Fibroblast of peridontal ligament (primary cell): ENCODE data around the gene CTIF.
"Not testable (repeated sequence)": the region's sequence is repeated elsewhere in the genome, so short reads cannot be mapped to it uniquely, and the experiment has no call there.

Experiments used
- DNase-seq: peaks from one replicate; pipeline ENCODE4 v3.0.0-alpha.2; 2010; ENCODE audit errors: extremely low read depth

CTIF gene

DNA sequence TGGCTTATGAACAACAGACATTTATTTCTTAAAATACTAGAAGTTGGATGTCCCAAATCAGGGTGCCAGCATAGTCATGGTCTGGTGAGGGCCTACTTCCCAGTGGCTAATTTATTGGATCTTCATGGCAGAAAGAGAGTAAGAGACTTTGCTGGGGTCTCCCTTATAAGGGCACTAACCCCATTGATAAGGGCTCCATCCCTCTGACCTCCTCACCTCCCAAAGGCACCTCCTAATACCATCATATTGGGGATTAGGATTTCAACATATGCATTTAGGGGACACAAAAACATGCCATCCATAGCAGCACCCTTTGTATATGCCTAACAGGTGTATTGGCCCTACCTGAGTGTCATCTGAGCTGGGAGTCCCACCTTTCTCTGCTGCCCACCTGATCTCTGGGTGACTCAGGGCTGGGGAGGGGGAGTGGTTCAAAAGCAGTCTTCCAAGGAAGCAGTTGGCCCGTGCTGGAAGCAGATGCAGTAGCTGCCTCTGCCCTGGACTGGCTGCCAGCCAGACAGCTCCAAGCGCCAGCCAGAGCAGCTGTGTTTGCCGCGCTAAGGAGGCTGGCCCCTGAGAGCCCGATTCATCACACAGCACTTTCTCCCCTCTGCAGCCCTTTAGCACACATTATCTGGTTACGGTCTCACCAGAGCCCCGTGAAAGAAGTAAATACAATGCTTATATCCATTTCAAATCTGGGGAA is 327.4 kb downstream of the CTIF start:
- peak; percentile 76 for DNase-seq

DNA sequence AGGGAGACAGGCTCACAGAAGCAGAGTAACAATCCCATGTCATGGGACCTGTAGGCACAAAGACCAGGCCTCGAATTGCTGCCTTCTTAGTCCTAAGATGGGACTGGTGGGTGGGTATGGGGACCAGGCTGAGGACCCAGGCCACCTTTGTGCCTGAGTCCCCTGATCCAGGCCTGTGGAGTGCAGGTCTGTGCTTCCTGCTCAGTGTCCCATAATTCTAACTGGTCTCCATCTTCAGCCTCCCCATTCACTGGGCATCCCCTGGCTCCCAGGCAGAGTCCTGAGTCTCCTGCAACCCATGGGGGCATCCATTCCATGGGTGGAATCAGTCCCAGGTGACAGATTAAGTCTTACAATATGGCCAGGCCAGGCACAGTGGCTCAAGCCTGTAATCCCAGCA is 328.0 kb downstream of the CTIF start:
- no peak for DNase-seq

DNA sequence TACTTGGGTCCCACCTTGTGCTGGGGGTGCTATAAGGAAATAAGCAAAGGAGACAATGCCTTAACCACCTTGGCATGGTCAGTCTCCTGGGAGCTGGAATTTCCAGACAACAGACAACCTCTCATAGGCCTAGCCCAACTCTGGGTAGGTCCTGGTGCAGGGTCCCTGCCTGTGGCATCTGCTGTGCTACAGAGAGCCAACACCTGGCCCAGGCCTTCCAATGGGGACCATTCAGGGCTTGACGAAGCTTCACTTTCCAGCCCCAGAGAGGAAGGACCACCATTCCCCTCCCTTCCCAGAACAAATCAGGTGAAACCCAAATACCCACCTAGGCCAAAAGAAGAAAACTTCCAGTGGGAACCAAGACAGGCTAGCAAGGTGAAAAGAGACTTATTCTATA is 329.1 kb downstream of the CTIF start:
- DNase-seq = no peak

DNA sequence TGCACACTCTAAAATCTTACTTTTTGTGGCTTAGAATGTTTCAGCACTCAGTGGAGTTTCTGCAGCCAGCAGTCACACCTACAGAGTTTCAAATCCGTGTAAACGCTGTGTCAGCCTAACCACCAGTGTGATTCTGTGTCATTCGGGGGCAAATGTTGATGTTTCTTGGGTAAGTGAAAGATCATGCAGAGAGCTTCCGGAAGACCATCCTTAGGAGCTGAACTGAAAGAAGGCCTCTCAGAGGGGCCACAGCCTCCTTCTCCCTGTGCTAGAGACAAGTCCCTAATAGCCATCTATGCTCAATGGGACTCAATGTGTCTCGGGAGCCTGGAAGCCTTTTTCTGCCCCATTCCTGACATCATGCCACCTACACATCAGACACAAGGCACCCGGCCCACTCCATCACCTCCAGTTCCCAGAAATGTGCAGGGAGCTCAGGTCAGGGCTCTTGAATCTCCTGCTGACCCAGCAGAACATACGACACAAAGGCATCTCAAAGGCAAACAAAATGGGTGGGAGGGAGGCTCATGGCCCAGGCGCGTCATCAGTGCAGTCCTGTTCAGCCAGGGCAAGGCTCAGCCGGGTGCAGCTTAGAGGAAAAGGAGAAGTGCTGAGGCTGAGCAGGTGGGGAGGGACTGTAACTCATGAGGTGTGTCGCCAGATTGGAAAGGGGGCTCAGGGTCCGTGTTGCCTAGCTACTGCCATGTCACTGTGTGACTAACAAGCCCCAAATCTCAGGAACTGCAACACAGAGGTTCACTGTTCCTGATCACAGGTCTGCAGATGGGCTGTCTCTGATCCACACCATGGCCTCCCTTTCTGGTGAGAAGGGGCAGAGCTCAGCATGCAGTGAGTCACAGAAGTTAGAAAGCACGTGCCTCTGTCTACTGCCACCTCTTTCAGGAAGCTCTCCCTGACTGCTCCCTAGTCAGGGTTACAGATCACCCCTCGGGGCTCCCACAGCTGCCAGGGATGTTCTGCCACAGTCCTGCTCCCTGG is 329.9 kb downstream of the CTIF start:
- peak; percentile 23 for DNase-seq

DNA sequence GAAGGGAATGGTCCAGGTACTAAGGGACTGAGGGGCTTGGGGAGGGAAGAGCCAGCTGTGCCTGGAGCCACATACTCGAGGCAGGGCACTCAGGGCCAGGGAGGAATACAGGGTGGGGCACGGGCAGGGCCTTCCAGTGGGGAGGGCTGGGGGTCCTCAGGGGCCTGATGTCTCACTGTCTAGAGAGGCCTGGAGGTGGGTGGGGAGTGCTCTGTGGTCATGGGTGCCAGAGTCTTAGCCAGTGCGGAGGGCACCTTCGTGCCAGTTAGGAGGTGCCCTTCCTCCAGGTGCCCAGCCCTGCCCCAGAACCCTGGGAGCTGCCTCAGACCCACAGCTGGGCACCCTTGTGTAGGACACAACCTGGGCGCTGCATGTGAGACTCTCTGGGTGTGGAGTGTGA is 330.8 kb downstream of the CTIF start:
- DNase-seq = no peak

DNA sequence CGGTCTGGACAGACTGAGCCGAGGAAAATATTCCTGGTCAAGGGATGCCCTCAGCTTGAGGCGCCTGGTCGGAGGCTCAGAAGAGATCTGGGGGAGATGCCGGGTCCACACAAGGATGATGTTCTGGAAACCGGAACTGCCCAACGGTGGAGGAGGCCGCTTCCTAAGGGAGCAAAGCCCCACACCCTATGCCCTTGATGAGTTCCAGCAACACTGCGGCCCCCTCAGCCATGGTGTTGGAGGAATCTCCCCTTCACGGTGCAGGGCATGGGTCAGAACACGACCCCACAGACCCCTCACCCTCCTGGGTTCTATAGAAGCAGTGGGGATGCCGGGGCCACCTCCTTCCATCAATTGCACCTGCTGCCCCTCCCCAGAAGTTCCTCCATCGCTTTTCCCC is 332.1 kb downstream of the CTIF start:
- DNase-seq = not testable (repeated sequence)

DNA sequence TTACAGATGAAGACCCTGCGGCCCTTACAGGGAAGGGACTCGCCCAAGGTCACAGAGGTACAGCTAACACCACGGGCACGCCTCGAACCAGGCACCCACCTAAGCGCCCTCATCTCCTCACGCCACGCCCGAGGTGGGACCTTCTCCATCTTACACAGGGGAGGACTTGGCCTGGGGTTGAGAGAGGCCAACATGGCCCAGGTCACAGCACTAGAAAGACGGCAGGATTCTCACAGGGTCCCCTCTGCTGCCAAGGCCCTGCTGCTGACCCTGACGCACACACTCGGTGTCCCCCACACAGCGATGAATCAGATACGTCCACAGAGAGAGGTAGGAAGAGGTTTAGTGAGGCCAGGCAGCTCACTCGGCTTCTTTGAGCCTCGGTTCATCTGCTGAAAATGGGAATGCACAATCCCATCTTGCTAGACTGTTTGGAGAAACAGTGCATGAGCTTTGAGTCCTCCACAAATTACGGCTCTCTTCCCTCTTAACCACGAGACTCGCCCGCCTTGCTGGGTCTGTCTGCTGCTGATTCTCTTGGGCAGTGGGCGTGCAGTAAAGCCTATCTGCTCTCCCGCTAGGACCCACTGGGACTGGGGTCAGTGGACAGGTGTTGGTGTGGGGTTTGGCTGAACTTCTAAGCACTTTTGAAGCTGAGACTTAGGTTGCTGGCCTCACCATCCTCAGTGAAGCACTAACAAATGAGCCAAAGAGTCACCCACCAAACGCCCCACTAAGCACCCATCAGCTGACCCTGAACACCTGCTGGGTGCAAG is 332.7 kb downstream of the CTIF start:
- DNase-seq = no peak

DNA sequence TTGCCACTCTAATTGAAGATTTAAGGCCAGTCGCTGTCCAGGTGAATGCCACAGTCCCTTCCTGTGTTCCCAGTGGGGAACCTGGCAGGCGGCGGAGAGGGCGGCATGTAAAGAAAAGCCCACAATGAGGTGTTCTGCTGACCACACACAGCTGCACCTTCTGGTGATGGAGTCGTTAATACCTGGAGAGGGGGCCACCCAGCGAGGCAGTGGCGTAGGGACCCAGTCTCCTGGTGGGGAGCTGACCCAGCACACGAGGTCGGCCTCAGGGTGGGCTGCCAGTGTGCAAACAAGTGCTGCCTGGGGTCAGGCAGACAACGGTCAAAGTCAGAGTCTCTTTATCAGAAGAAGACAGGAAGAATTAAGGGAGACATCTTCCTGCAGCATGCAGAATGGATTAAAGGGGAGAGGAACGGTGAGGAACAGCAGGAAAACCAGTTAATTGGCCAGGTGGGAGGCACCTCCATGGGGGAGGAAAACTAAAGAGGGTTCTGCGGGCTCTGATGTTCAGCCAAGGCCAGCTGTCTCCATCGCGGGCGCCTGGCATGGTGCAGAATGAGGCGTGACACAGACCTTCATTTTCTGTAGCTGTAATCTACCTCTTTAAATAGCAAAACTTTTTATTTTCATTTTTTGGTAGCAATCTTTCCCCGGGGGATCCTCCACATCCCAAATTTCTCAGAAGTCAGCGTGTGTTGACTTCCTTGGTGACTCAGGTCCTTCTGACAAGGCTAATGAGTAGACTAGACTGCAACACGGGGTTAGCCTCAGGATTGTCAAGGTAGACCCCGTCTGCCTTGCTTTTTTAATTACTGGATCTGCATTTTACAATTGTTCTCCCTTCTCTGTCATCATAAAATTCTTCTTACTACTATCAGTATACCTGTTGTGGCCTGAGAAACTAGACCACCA is 333.7 kb downstream of the CTIF start:
- DNase-seq = peak; percentile 33

DNA sequence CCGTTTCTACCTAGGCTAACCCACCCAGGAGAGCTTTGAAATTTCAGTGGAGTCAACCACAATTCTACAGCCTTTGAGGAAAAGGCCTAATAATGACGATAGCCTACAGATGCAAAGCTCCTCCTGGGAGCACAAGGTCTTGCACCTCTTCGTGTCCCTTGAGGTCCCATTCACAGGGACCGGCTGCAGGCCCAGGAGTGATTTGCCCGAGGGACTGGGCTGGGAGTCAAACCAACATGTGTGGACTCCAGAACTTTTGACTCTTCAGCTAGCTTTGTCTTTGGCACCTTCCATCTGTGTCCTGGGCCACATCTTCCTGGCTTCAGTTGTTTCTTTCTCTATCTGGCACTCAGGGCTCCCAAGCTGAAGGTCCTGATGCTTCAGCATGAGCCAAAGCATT is 335.4 kb downstream of the CTIF start:
- DNase-seq = no peak

DNA sequence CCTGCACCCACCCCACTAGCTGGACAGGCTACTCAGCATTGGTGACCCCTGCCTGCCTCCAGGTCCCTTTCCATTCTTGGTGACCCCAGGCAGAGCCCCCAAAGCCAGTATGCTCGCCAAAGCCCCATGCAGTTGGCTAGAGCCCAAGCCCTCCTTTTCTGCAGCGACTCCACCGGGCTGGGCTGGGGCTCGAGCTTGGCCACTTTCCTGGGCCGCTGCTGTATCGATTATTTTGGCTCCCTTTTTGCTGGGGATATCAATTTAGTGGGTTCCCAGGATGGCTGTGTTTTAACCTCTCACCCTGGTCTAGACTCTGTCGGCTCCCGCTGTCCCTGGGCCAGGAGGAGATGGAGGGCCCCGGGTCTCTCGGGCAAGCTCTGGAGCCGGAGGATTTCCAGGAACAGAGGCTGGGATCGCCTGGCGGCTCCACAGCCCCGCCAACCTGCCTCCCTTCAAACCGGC is 335.9 kb downstream of the CTIF start:
- DNase-seq = no peak

DNA sequence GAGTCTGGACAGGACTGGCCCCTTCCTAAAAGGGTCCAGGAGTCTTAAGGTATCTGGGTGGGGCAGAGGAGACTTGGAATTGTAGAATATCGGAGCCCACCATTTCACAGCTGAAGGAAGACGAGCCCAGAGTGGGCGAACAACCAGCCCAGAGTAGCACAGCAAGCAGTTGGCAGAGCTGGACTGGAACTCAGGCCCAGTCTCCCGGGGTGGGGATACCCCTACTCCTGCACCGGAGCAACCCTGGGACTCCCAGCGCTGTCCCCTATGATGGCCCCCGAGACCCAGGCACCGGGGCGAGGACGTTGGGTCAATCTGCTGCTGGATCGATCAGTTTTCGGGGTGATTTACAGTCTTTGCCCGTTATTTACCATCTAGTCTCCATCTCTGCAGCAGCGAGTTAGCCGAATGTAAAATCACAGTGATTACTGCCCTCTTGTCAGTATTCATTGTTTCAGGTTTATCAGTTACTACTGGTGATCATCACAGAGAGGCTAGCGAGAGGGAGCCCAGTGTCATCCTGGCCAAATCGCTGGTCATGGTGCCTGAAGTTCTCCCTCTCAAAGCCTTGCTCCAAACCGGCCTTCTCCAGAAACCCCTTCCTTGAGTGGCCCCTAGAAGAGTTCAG is 336.6 kb downstream of the CTIF start:
- no peak for DNase-seq

DNA sequence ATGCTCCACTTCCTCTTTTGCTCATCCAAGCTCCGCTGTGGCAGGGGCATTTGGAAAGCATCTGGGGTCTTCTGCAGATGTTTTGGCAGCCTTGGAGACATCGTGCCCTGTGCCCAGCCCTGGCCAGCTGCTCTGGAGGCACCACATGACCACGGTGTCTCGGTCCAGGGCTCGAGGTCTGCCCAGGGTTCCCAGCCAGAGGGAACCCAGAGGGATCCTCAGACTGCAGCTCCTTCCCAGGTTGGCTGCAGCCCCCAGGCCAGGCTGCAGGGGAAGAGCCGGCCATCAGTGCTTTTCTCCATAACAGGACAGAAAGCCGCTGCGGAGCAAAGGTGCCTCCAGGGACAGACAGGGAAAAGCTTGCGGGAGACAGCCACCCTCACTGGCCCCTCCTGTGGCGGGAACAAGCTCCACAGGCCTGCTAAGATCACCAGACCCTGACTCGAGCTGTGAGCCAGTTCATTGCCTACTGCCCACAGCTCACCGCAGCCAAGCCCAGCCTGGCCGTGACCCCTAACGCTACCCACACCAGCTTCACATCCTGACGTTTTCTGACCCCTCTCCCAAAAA is 337.2 kb downstream of the CTIF start:
- DNase-seq = no peak

DNA sequence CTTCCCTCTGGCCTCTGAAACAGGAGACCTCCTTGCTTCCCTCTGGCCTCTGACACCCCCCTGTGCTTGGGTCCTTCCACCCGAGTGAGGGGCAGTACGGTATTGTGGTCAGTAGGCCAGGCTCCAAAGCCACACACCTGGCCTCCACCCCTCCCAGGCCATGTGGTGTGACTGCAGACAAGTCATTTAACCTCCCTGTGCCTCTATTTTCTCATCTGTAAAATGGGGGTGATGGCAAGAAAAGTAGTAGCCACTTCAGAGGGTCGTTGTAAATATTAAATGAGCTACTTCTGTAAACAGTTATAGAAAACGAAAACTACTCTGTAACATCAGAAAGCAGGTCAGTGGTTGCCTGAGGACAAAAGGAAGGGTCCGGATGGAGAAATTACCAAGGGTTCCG is 337.8 kb downstream of the CTIF start:
- no peak for DNase-seq

DNA sequence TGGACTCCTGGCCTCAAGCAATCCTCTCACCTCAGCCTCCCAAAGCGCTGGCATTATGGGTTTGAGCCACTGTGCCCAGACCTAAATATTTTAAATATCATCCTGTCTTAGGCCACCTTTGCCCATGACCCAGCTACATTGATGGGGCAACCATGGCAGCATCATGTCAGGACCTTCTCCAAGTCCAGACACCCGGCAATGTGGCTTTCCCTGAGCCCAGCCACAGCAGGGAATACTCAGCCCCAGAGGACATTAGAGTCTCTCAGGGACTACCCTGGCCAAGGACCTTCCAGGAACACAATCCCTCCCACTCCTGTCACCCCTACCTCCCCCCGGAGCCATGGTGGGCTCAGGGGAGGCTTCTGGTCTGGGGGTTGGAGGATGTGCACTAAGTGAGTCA is 339.1 kb downstream of the CTIF start:
- no peak for DNase-seq

DNA sequence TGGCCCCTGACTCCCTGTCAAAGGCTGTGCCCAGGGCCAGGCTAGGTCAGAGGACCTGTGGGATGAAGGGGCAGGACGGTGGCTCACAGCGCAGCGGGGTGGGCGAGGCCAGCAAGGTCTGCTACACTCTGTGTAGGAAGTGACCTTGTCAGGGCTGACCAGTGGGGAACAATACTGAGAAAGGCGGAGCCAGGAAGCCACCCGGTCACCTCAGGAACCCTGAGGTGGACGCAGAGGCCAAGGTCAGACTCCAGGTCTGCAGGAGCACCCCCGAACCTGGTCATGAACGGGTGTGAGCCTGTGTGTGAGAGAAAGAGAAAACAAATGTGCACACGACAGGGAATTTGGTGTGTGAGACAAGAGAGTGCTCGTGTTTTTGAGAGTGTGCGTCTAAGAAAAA is 339.6 kb downstream of the CTIF start:
- DNase-seq = no peak

DNA sequence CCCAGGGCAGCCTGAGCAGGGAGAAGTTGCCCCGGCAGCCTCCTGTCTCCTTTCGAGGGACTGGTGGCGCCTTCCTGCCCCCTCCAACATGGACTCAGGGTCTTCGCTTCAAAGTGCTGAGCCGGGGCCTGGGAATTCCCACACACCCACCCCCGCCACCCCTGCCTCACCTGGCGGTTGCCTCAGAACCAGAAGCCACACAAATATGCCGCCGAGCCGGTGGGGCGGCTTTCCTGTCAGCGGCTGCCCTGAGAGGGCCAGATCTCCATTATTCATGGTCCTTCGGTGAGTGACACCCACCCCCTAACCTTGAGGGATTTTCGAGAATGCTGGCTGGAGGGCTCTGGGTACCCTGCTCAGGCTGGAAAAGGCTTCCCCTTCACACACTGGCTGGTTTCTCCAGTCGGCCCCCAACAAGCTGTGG is 340.2 kb downstream of the CTIF start:
- DNase-seq = no peak

DNA sequence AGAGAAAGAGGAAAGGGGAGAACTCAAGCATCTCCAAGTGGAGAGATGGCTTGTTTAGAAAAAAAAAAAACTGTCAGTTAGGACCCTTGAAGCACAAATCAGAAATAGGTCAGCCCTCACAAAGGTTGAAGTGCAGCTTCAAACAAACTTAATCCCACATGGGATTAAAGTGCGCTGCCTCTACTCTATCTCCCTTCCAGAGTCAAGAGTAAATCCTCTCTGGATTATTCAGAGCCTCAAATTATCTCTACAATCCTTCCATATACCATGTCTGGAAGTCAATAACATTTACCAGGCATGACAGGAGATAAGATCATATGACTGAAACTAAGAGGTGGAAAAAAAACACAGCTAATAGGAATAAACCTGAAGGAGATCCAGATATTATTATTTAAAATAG is 342.1 kb downstream of the CTIF start:
- DNase-seq = no peak

DNA sequence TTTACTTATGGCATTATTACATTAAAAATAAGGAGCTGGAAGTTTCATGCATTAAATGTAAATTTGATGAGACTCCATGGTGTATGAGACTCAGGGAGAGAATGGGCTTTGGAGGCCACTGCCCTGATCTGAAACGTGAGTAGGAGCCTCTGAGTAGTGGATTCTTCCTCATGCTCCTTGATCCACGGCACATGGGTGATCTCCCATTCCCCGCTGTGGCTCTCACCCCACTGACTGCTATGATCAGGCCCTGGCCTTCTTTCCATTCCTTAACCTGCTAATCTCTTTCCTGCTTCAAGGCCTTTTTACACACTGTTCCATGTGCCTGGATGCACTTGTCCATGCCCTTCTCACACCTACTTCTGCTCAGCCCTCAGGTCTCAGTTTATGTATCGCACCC is 343.5 kb downstream of the CTIF start:
- DNase-seq = no peak

DNA sequence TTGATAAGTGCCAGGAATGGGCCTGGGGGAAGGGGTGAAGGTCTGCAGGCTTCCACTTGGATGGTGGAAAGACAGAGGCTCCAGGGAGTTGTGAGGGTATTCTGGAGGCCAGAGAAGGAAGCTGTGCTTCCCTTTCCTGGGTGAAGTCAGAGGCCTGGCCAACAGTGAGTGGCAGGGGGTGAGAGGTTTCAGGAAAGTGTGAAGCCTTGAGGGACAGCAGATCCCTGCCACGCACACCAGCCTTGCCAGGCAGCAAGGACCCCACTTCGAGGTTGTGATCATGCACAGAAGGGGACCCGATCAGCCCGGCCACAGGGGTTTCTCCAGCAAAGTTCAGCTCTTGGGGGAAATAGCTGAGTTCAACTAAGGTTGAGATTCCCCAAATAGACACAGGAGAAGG is 345.5 kb downstream of the CTIF start:
- DNase-seq = no peak

DNA sequence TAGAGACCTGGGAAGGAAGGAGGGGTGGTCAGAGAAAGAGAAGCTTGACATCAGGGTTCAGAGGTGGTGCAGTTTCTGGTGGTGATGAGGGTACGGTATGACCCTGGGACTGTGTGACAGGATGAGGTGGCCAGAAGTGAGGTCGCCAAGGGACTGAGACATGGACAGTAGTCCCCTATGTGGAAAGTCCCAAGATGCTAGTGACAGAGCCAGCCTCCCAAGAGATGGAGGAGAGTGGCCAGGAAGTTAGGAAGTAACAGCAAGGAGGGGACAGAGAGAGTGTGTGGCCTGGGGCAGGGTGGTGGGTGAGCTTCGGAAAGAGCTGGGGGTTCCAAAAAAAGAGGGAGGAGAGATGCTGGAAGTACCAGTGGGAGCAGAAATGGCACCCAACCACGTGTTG is 345.9 kb downstream of the CTIF start:
- no peak for DNase-seq
